Panc1 (cell line): ENCODE data around the gene TUB.

ENCODE experiments used
- POLR2AphosphoS5 ChIP-seq: IDR thresholded peaks from 2 replicates; pipeline ENCODE4 v1.6.1; 2012; ENCODE audit warnings: mild to moderate bottlenecking, low read depth, low read length, moderate library complexity
- SIN3A ChIP-seq: IDR thresholded peaks from 2 replicates; pipeline ENCODE4 v1.6.1; 2012; ENCODE audit warnings: low read depth, mild to moderate bottlenecking, low read length, moderate library complexity, borderline replicate concordance; ENCODE audit not compliant: insufficient read depth
- TF ChIP-seq, protein P1 (sequence below): fragments of 450-650 bp; IDR thresholded peaks from 2 replicates; pipeline ENCODE4 v1.5.1; 2017; ENCODE audit warnings: mild to moderate bottlenecking
- TF ChIP-seq, protein P2 (sequence below), 2 experiments: IDR thresholded peaks; 2 replicates each; pipeline ENCODE4 v1.6.1; 2011 to 2012; ENCODE audit warnings: low read depth in 2 of 2, control low read depth in 1 of 2, low read length in 1 of 2, mild to moderate bottlenecking in 1 of 2, moderate library complexity in 1 of 2; ENCODE audit not compliant: insufficient read depth in 1 of 2

DNA sequence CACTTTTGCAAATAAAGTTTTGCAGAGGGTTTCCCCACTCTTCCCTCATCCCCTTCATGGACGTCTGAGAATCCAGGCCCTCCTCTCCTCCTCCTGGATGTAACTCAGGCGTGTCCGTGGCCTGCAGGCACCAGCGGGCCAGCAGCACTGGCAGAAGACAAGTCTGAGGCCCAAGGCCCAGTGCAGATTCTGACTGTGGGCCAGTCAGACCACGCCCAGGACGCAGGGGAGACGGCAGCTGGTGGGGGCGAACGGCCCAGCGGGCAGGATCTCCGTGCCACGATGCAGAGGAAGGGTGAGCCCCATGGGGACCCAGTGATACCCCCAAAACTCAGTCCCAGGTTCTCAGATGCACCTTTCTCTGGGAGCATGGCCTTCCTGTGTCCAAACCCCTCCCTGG, 14.4 kb downstream of the TUB start:
- TF ChIP-seq, protein P1, sequence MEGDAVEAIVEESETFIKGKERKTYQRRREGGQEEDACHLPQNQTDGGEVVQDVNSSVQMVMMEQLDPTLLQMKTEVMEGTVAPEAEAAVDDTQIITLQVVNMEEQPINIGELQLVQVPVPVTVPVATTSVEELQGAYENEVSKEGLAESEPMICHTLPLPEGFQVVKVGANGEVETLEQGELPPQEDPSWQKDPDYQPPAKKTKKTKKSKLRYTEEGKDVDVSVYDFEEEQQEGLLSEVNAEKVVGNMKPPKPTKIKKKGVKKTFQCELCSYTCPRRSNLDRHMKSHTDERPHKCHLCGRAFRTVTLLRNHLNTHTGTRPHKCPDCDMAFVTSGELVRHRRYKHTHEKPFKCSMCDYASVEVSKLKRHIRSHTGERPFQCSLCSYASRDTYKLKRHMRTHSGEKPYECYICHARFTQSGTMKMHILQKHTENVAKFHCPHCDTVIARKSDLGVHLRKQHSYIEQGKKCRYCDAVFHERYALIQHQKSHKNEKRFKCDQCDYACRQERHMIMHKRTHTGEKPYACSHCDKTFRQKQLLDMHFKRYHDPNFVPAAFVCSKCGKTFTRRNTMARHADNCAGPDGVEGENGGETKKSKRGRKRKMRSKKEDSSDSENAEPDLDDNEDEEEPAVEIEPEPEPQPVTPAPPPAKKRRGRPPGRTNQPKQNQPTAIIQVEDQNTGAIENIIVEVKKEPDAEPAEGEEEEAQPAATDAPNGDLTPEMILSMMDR: no peak
- no peak for TF ChIP-seq POLR2AphosphoS5
- TF ChIP-seq SIN3A: no peak
- TF ChIP-seq, protein P2, sequence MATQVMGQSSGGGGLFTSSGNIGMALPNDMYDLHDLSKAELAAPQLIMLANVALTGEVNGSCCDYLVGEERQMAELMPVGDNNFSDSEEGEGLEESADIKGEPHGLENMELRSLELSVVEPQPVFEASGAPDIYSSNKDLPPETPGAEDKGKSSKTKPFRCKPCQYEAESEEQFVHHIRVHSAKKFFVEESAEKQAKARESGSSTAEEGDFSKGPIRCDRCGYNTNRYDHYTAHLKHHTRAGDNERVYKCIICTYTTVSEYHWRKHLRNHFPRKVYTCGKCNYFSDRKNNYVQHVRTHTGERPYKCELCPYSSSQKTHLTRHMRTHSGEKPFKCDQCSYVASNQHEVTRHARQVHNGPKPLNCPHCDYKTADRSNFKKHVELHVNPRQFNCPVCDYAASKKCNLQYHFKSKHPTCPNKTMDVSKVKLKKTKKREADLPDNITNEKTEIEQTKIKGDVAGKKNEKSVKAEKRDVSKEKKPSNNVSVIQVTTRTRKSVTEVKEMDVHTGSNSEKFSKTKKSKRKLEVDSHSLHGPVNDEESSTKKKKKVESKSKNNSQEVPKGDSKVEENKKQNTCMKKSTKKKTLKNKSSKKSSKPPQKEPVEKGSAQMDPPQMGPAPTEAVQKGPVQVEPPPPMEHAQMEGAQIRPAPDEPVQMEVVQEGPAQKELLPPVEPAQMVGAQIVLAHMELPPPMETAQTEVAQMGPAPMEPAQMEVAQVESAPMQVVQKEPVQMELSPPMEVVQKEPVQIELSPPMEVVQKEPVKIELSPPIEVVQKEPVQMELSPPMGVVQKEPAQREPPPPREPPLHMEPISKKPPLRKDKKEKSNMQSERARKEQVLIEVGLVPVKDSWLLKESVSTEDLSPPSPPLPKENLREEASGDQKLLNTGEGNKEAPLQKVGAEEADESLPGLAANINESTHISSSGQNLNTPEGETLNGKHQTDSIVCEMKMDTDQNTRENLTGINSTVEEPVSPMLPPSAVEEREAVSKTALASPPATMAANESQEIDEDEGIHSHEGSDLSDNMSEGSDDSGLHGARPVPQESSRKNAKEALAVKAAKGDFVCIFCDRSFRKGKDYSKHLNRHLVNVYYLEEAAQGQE (IDR thresholded peaks at IDR 0.05; ENCODE audit: insufficient read depth in 1 of 2, low read depth in 2 of 2, low read length in 1 of 2): no peak
